IMR-90 (cell line): ENCODE measurements around the gene GPD1. TPM values are rescaled to one million over a fixed set of nuclear protein-coding genes. Genes with fewer than 3 reads are reported as not detected.

Experiments used
- ATAC-seq: fragments of 200-7000 bp; cut with Tn5 transposase; 2 replicates; pipeline ENCODE4 v1.9.1; 2020; ENCODE audit warnings: low read depth, mild to moderate bottlenecking, moderate library complexity
- BruUV-seq: library from RNA; stranded (reverse); fragments of 400-500 nt; replicated peaks from 2 replicates; lab custom pipeline; 2021; lab: Mats Ljungman, UMichigan
- CTCF ChIA-PET: fragments of 300-600 bp; formaldehyde crosslinking; extraction: SDS; loops from one replicate; lab custom pipeline; 2021; ENCODE audit warnings: antibody characterized with exemption; lab: Yijun Ruan, JAX
- POLR2A ChIA-PET: fragments of 300-600 bp; sonication (Branson Sonifier 250); formaldehyde crosslinking; loops from one replicate; lab custom pipeline; 2022; ENCODE audit warnings: antibody characterized with exemption; ENCODE audit not compliant: unreplicated experiment; lab: Charles Lee
- DNase-seq: peaks from one replicate; pipeline ENCODE4 v3.0.0; 2013
- H2AFZ ChIP-seq: replicated peaks from 2 replicates; pipeline ENCODE3; 2013; ENCODE audit warnings: low read length, mild to moderate bottlenecking; ENCODE audit not compliant: poor library complexity
- H2AK5ac ChIP-seq: 2 replicates; pipeline ENCODE4 v1.6.1; 2013; ENCODE audit warnings: low read depth, low read length, inconsistent platforms
- H2AK9ac ChIP-seq: replicated peaks from 2 replicates; pipeline ENCODE3; 2013; ENCODE audit warnings: mild to moderate bottlenecking, low read depth, low read length, moderate library complexity; ENCODE audit not compliant: poor library complexity
- H2BK120ac ChIP-seq: 2 replicates; pipeline ENCODE4 v1.6.1; 2013; ENCODE audit warnings: low read depth, low read length, inconsistent platforms
- H2BK15ac ChIP-seq: 3 replicates; pipeline ENCODE4 v1.6.1; 2013; ENCODE audit warnings: low read depth, low read length, inconsistent platforms
- H2BK20ac ChIP-seq: 2 replicates; pipeline ENCODE4 v1.6.1; 2013; ENCODE audit warnings: low read depth, mild to moderate bottlenecking, inconsistent platforms, low read length, moderate library complexity
- H2BK5ac ChIP-seq: 2 replicates; pipeline ENCODE4 v1.6.1; 2013; ENCODE audit warnings: mild to moderate bottlenecking, low read depth, low read length, inconsistent platforms; ENCODE audit not compliant: poor library complexity, severe bottlenecking
- H3K14ac ChIP-seq: replicated peaks from 2 replicates; pipeline ENCODE4 v1.6.1; 2013; ENCODE audit warnings: low read depth, low read length, inconsistent platforms
- H3K18ac ChIP-seq: 2 replicates; pipeline ENCODE4 v1.6.1; 2013; ENCODE audit warnings: low read depth, low read length, control low read depth
- H3K23ac ChIP-seq: 2 replicates; pipeline ENCODE4 v1.6.1; 2013; ENCODE audit warnings: low read depth, low read length, inconsistent platforms
- H3K27ac ChIP-seq: 2 replicates; pipeline ENCODE4 v1.5.1; 2013; ENCODE audit warnings: mild to moderate bottlenecking, control low read depth, low read length; ENCODE audit not compliant: insufficient read depth
- H3K27me3 ChIP-seq: 2 replicates; pipeline ENCODE4 v1.6.1; 2013; ENCODE audit warnings: low read length; ENCODE audit not compliant: control insufficient read depth, insufficient read depth
- H3K36me3 ChIP-seq: 2 replicates; pipeline ENCODE4 v1.6.1; 2013; ENCODE audit warnings: low read length, mixed read lengths; ENCODE audit not compliant: control insufficient read depth, insufficient read depth
- H3K4ac ChIP-seq: 2 replicates; pipeline ENCODE4 v1.6.1; 2013; ENCODE audit warnings: low read depth, low read length, inconsistent platforms
- H3K4me1 ChIP-seq: 2 replicates; pipeline ENCODE4 v1.6.1; 2013; ENCODE audit warnings: low read length, mixed read lengths; ENCODE audit not compliant: control insufficient read depth, insufficient read depth
- H3K4me2 ChIP-seq: 2 replicates; pipeline ENCODE4 v1.6.1; 2013; ENCODE audit warnings: low read depth, mild to moderate bottlenecking, control low read depth, low read length, moderate library complexity
- H3K4me3 ChIP-seq: 2 replicates; pipeline ENCODE4 v1.5.1; 2013; ENCODE audit warnings: low read depth, mild to moderate bottlenecking, control low read depth, low read length, moderate library complexity; ENCODE audit not compliant: insufficient read depth
- H3K56ac ChIP-seq: 2 replicates; pipeline ENCODE4 v1.6.1; 2013; ENCODE audit warnings: low read length, inconsistent platforms; ENCODE audit not compliant: insufficient read depth; ENCODE audit errors: extremely low read depth
- H3K79me1 ChIP-seq, 2 experiments: 2 replicates each; pipeline ENCODE4 v1.6.1; 2013; ENCODE audit warnings: low read length in 2 of 2, inconsistent platforms in 1 of 2, low read depth in 1 of 2
- H3K9ac ChIP-seq: 2 replicates; pipeline ENCODE4 v1.6.1; 2013; ENCODE audit warnings: low read depth, low read length, control low read depth
- H3K9me1 ChIP-seq: 2 replicates; pipeline ENCODE4 v1.6.1; 2013; ENCODE audit warnings: low read length, inconsistent platforms; ENCODE audit not compliant: insufficient read depth
- H3K9me3 ChIP-seq: 2 replicates; pipeline ENCODE4 v1.6.1; 2013; ENCODE audit warnings: low read length; ENCODE audit not compliant: control insufficient read depth, insufficient read depth
- H4K20me1 ChIP-seq: 2 replicates; pipeline ENCODE4 v1.6.1; 2013; ENCODE audit warnings: low read length, inconsistent platforms; ENCODE audit not compliant: insufficient read depth
- H4K5ac ChIP-seq: 2 replicates; pipeline ENCODE4 v1.6.1; 2013; ENCODE audit warnings: mild to moderate bottlenecking, low read depth, low read length, control low read depth
- H4K8ac ChIP-seq, 2 experiments: 2 replicates each; pipeline ENCODE4 v1.6.1; 2013; ENCODE audit warnings: low read depth in 2 of 2, low read length in 2 of 2, control low read depth in 1 of 2, inconsistent platforms in 1 of 2
- H4K91ac ChIP-seq: 2 replicates; pipeline ENCODE4 v1.6.1; 2013; ENCODE audit warnings: low read depth, low read length, inconsistent platforms; ENCODE audit not compliant: insufficient read depth
- BHLHE40 ChIP-seq: fragments of 150-350 bp; IDR thresholded peaks from 2 replicates; pipeline ENCODE4 v1.6.1; 2016; ENCODE audit warnings: mild to moderate bottlenecking, low read depth, low read length
- CHD1 ChIP-seq: IDR thresholded peaks from 2 replicates; pipeline ENCODE4 v1.6.1; 2012; ENCODE audit warnings: low read depth, low read length, improper control_type of control experiment
- ELK1 ChIP-seq: fragments of 150-350 bp; IDR thresholded peaks from 2 replicates; pipeline ENCODE4 v1.6.1; 2016; ENCODE audit warnings: low read depth, mild to moderate bottlenecking, low read length, moderate library complexity, borderline replicate concordance
- FOS ChIP-seq: fragments of 150-350 bp; IDR thresholded peaks from 2 replicates; pipeline ENCODE4 v1.6.1; 2016; ENCODE audit warnings: low read depth, low read length
- MAZ ChIP-seq: IDR thresholded peaks from 2 replicates; pipeline ENCODE4 v1.6.1; 2012; ENCODE audit warnings: low read depth, mild to moderate bottlenecking, low read length, improper control_type of control experiment, moderate library complexity, borderline replicate concordance
- MXI1 ChIP-seq: IDR thresholded peaks from 2 replicates; pipeline ENCODE4 v1.6.1; 2012; ENCODE audit warnings: low read depth, mild to moderate bottlenecking, low read length, moderate library complexity, borderline replicate concordance
- NFE2L2 ChIP-seq: fragments of 150-350 bp; IDR thresholded peaks from 2 replicates; pipeline ENCODE4 v1.6.1; 2016; ENCODE audit warnings: low read depth, mild to moderate bottlenecking, low read length
- RCOR1 ChIP-seq: IDR thresholded peaks from 2 replicates; pipeline ENCODE4 v1.6.1; 2012; ENCODE audit warnings: mild to moderate bottlenecking, low read length, improper control_type of control experiment; ENCODE audit not compliant: insufficient replicate concordance
- USF2 ChIP-seq: fragments of 150-350 bp; IDR thresholded peaks from 2 replicates; pipeline ENCODE4 v1.6.1; 2017; ENCODE audit warnings: mild to moderate bottlenecking, antibody characterized with exemption, low read length, low read depth
- WGBS, 2 experiments: methylation state at CpG; one replicate each; pipeline versions ENCODE4 v1.1.5 to v1.1.7; 2013; ENCODE audit warnings: missing lambda C conversion rate in 2 of 2; ENCODE audit not compliant: insufficient read length in 1 of 2; ENCODE audit errors: extremely low coverage in 2 of 2; 5-methylcytosine and 5-hydroxymethylcytosine counted together
- dilution Hi-C: fragments of 300-500 bp; cut with HindIII; formaldehyde crosslinking; loops from one replicate; pipeline ENCODE4 v1.14.3; 2018; ENCODE audit warnings: low sequenced_read_pairs; ENCODE audit not compliant: unreplicated experiment
- in situ Hi-C: fragments of 300-500 bp; cut with MboI; formaldehyde crosslinking; loops from 3 replicates; pipeline ENCODE4 v1.14.3; 2019; ENCODE audit warnings: low sequenced_read_pairs, inconsistent platforms, mixed read lengths
- intact Hi-C: fragments of 100-400 bp; cut with micrococcal nuclease; formaldehyde crosslinking; loops from 2 replicates; pipeline ENCODE4 v1.10.0; 2022
- polyA plus RNA-seq, 3 experiments: library from polyadenylated mRNA; depleted of rRNA; stranded (reverse); fragments of >200 nt; gene quantifications; 2 replicates each; pipeline ENCODE4 v1.2.3, GENCODE V29; 2012; ENCODE audit warnings: low replicate concordance in 1 of 3
- total RNA-seq: library from RNA; depleted of rRNA; stranded (reverse); fragments of >200 nt; gene quantifications from 2 replicates; pipeline ENCODE4 v1.2.3, GENCODE V29; 2012

Gene GPD1
- total and polyA plus RNA-seq, 2 of the 4 experiments (the other 2 are of a cell fraction): 0.05 to 0.18 TPM

- H2AK5ac ChIP-seq: no peak overlapping the region
- H3K14ac ChIP-seq: no peak overlapping the region
- H3K79me1 ChIP-seq: no peaks in the 10 kb centered on the region
- H3K56ac ChIP-seq: no peak overlapping the region
- no peak overlapping the region for H3K18ac ChIP-seq
- ATAC-seq: no peak
- CTCF ChIA-PET: no interaction called here
- H2BK20ac ChIP-seq: no peak overlapping the region
- no peak overlapping the region for H4K5ac ChIP-seq
- H3K4me1 ChIP-seq: peaks cover 3% of the 10 kb centered on the region; the same call in 1 of the 2 replicates
- no peak for TF ChIP-seq ELK1
- no peak for TF ChIP-seq CHD1
- no peak for TF ChIP-seq MXI1
- no peak for TF ChIP-seq RCOR1
- no peak for TF ChIP-seq NFE2L2
- no peak for TF ChIP-seq BHLHE40
- no peak for TF ChIP-seq MAZ
- no peak for TF ChIP-seq USF2
- no peak for TF ChIP-seq FOS
- dilution Hi-C loops: no loop called here
- no peaks in the 10 kb centered on the region; the same call in 1 of the 2 replicates for H4K20me1 ChIP-seq
- no peak overlapping the region for H3K4me3 ChIP-seq
- no peak overlapping the region for H2BK5ac ChIP-seq
- no peak overlapping the region for H3K23ac ChIP-seq
- POLR2A ChIA-PET: no interaction called here
- H3K27ac ChIP-seq: no peak overlapping the region
- H3K4me2 ChIP-seq: no peak overlapping the region
- H3K27me3 ChIP-seq: no peaks in the 10 kb centered on the region
- no peak overlapping the region for H4K91ac ChIP-seq
- no TSS peak for BruUV-seq
- no peak overlapping the region for H2AK9ac ChIP-seq
- no peak overlapping the region for H2AFZ ChIP-seq
- no peak overlapping the region for H2BK15ac ChIP-seq
- H3K9me1 ChIP-seq: no peaks in the 10 kb centered on the region
- 56% methylated on average over 1 of the region's 10 CpGs; no CpG with 5 or more reads in 1 of the 2 experiments for WGBS, 2 experiments
- H2BK120ac ChIP-seq: no peak overlapping the region
- no peaks in the 10 kb centered on the region for H3K36me3 ChIP-seq
- in situ Hi-C loops: no loop called here
- intact Hi-C loops: no loop called here
- H4K8ac ChIP-seq: no peak overlapping the region
- no peak for DNase-seq
- no peaks in the 10 kb centered on the region for H3K9me3 ChIP-seq
- no peak overlapping the region; the same call in 1 of the 2 replicates for H3K4ac ChIP-seq
- no peak overlapping the region for H3K9ac ChIP-seq
Measured at GRCh38 chr12:50072198-50072907, 31.5 kb upstream of the GPD1 start.
